A673 (cell line): ENCODE data around the gene CAVIN4. TPM values are rescaled to one million over a fixed set of nuclear protein-coding genes. Genes with fewer than 3 reads are reported as not detected.

Experiments
- BruUV-seq: library from RNA; stranded (reverse); fragments of 400-500 nt; replicated peaks from 2 replicates; lab custom pipeline; 2021; lab: Mats Ljungman, UMichigan
- CTCF ChIA-PET: fragments of 300-600 bp; sonication (Branson Sonifier 250); formaldehyde crosslinking; loops from one replicate; lab custom pipeline; 2022; ENCODE audit warnings: antibody characterized with exemption; lab: Charles Lee
- POLR2A ChIA-PET: fragments of 300-600 bp; sonication (Branson Sonifier 250); formaldehyde crosslinking; loops from one replicate; lab custom pipeline; 2022; ENCODE audit warnings: antibody characterized with exemption; ENCODE audit not compliant: low non-redundant PET; lab: Charles Lee
- DNase-seq: peaks from one replicate; pipeline ENCODE4 v3.0.0-alpha.2; 2015; ENCODE audit warnings: low spot score
- H3K27ac ChIP-seq: fragments of 200-600 bp; sonication (generic); 2 replicates; pipeline ENCODE4 v1.5.1; 2016; ENCODE audit warnings: mixed run types, low read depth, mild to moderate bottlenecking, mixed read lengths, antibody characterized with exemption, low read length; ENCODE audit not compliant: poor library complexity, severe bottlenecking
- H3K27me3 ChIP-seq: fragments of 200-600 bp; sonication (generic); replicated peaks from 2 replicates; pipeline ENCODE4 v1.6.1; 2017; ENCODE audit warnings: mixed run types, low read depth, mild to moderate bottlenecking, mixed read lengths, antibody characterized with exemption, low read length; ENCODE audit not compliant: insufficient read depth, poor library complexity
- H3K36me3 ChIP-seq: fragments of 200-600 bp; sonication (generic); 2 replicates; pipeline ENCODE4 v1.6.1; 2016; ENCODE audit warnings: mixed run types, mild to moderate bottlenecking, mixed read lengths, antibody characterized with exemption, low read length; ENCODE audit not compliant: insufficient read depth, poor library complexity, severe bottlenecking
- H3K4me1 ChIP-seq: fragments of 200-600 bp; sonication (generic); 2 replicates; pipeline ENCODE4 v1.6.1; 2017; ENCODE audit warnings: mixed run types, mild to moderate bottlenecking, mixed read lengths, antibody characterized with exemption, low read length; ENCODE audit not compliant: insufficient read depth, poor library complexity, severe bottlenecking
- H3K4me3 ChIP-seq: fragments of 200-600 bp; sonication (generic); 2 replicates; pipeline ENCODE4 v1.5.1; 2016; ENCODE audit warnings: low read depth, mixed run types, mild to moderate bottlenecking, mixed read lengths, low read length; ENCODE audit not compliant: poor library complexity, severe bottlenecking
- H3K9me3 ChIP-seq: fragments of 200-600 bp; sonication (generic); 2 replicates; pipeline ENCODE4 v1.6.1; 2016; ENCODE audit warnings: mixed run types, low read depth, mild to moderate bottlenecking, mixed read lengths, antibody characterized with exemption, low read length; ENCODE audit not compliant: poor library complexity, severe bottlenecking
- EZH2 ChIP-seq: fragments of 200-600 bp; sonication (generic); IDR thresholded peaks from 2 replicates; pipeline ENCODE4 v1.6.1; 2017; ENCODE audit warnings: borderline replicate concordance, low read depth, mild to moderate bottlenecking, mixed read lengths, antibody characterized with exemption, low read length; ENCODE audit not compliant: poor library complexity, severe bottlenecking
- intact Hi-C: fragments of 100-400 bp; cut with micrococcal nuclease; formaldehyde crosslinking; loops from one replicate; pipeline ENCODE4 v1.10.0; 2022; ENCODE audit not compliant: unreplicated experiment
- total RNA-seq: library from RNA; stranded (reverse); gene quantifications from 2 replicates; pipeline ENCODE4 v1.2.3, GENCODE V29; 2021
- TF ChIP-seq, protein P1 (sequence below): fragments of 300-800, 200-600 bp; sonication (generic); conservative IDR thresholded peaks from 2 replicates; pipeline ENCODE4 v1.5.1; 2017; ENCODE audit warnings: low read depth, mild to moderate bottlenecking, antibody characterized with exemption, low read length, moderate library complexity, mixed read lengths

CAVIN4 gene
- total RNA-seq, 1 experiment from 2014 or later: 5.0 TPM

DNA sequence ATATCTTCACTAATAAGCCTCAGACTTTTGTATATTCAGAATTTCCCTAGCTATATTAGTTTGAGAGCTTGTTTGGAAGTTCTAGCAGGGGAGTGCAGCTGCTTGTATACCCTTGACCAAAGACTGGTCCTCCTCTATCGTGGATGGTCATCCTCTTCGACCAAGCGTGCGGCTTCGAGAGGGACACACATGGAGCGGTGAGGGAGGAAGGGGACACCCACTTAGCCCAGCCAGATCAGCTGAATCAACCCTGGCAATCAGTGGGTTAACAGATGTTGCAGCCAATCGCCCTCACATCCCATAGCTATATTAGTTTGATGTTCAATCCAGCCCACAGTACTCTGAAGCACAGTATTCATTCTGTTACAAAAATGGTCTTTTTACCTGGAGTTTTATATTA lies 3.2 kb downstream of the CAVIN4 start:
- no peak for DNase-seq
- Histone ChIP-seq H3K4me1 (peaks cover 9% of the 10 kb centered on the region), H3K4me3 (no peak overlapping the region), H3K27me3 (no peaks in the 10 kb centered on the region), H3K36me3 (no peaks in the 10 kb centered on the region), H3K9me3 (no peaks in the 10 kb centered on the region), H3K27ac (no peak overlapping the region)
- BruUV-seq: no TSS peak
- intact Hi-C loops: loop anchor here (5.0 kb wide), 1 partner anchor 74 kb away; no protein-coding TSS in a partner anchor
- CTCF ChIA-PET: no interaction called here
- POLR2A ChIA-PET: no interaction called here
- TF ChIP-seq EZH2: no peak
- TF ChIP-seq, protein P1, sequence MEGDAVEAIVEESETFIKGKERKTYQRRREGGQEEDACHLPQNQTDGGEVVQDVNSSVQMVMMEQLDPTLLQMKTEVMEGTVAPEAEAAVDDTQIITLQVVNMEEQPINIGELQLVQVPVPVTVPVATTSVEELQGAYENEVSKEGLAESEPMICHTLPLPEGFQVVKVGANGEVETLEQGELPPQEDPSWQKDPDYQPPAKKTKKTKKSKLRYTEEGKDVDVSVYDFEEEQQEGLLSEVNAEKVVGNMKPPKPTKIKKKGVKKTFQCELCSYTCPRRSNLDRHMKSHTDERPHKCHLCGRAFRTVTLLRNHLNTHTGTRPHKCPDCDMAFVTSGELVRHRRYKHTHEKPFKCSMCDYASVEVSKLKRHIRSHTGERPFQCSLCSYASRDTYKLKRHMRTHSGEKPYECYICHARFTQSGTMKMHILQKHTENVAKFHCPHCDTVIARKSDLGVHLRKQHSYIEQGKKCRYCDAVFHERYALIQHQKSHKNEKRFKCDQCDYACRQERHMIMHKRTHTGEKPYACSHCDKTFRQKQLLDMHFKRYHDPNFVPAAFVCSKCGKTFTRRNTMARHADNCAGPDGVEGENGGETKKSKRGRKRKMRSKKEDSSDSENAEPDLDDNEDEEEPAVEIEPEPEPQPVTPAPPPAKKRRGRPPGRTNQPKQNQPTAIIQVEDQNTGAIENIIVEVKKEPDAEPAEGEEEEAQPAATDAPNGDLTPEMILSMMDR: no peak

DNA sequence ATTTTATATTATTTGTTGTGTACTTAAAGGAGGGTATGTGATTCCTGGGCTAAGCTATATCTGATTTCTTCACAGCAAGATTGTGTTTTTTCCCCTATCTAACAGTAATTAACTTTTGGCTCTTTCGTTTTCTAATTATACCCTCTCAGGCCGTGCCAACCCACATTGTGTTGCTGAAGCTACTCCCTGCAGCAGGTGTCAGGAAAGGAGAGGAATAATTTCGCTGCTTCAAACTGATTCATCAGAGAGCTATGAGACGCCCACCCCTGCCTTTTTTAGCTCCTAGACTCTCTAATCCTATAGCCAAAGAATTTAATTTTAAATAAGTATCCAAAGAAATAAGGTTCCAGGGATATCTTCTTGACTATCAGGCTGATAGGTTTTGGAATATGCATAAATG lies 3.8 kb downstream of the CAVIN4 start:
- intact Hi-C loops: loop anchor here (5.0 kb wide), 1 partner anchor 74 kb away; no protein-coding TSS in a partner anchor
- Histone ChIP-seq H3K27ac (no peak overlapping the region), H3K27me3 (no peaks in the 10 kb centered on the region), H3K4me1 (peaks cover 9% of the 10 kb centered on the region), H3K36me3 (no peaks in the 10 kb centered on the region), H3K9me3 (no peaks in the 10 kb centered on the region), H3K4me3 (no peak overlapping the region)
- no TSS peak for BruUV-seq
- TF ChIP-seq, protein P1: no peak
- no peak for TF ChIP-seq EZH2
- no peak for DNase-seq
- CTCF ChIA-PET: no interaction called here
- POLR2A ChIA-PET: no interaction called here

DNA sequence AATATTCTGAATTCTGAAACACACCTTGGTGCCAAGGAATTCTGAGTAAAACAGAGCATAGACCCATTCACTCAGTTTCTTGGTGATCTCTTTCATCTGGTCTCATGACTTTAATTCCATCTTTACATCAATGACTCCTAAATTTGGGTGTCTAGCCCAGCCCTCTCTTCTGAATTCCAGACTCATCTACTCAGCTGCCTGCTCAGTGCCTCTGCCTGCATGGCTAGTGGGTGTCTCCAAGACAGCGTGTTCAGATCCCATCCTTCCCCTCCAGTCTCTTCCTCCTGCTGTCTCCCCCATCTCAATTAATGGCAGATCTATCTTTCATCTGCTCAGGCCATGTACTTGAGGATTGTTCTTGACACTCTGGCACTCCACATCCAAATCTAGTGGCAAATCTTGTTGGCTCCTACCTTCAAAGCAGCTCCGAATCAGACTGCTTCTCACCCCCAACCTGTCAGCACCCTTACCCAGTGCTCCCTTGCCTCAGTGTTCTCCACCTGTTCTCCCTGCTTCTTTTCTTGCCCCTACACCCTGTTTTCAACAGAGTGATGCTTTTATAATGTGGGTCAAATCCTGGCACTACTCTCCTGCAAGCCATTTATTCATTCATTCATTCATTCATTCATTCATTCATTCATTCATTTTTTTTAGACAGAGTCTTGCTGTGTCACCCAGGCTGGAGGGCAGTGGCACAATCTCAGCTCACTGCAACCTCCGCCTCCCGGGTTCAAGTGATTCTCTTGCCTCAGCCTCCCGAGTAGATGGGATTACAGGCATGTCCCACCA lies 5.3 kb downstream of the CAVIN4 start:
- no peak overlapping the region for H3K27ac ChIP-seq
- BruUV-seq: no TSS peak
- no peaks in the 10 kb centered on the region for H3K9me3 ChIP-seq
- ChIA-PET POLR2A (no interaction called here), CTCF (no interaction called here)
- H3K27me3 ChIP-seq: no peaks in the 10 kb centered on the region
- no peak overlapping the region for H3K4me3 ChIP-seq
- no peak for TF ChIP-seq EZH2
- TF ChIP-seq, protein P1: no peak
- no peak for DNase-seq
- H3K36me3 ChIP-seq: no peaks in the 10 kb centered on the region
- intact Hi-C loops: loop anchor here (5.0 kb wide), 1 partner anchor 76 kb away; no protein-coding TSS in a partner anchor
- H3K4me1 ChIP-seq: peaks cover 9% of the 10 kb centered on the region
